Neural cell (in vitro differentiated cells): ENCODE results near the gene DDA1. TPM values are rescaled to one million over a fixed set of nuclear protein-coding genes. Genes with fewer than 3 reads are reported as not detected.
"Not testable (repeated sequence)": the region's sequence is repeated elsewhere in the genome, so short reads cannot be mapped to it uniquely, and the experiment has no call there.

ENCODE experiments used
- H2AFZ ChIP-seq: fragments of 200-600, 300-800 bp; sonication (generic), shearing (Covaris generic); 2 replicates; pipeline ENCODE4 v1.6.0; 2014; ENCODE audit warnings: low read depth, mild to moderate bottlenecking, antibody characterized with exemption, low read length, moderate library complexity
- H3F3A ChIP-seq: fragments of 200-600 bp; shearing (Covaris generic); 2 replicates; pipeline ENCODE4 v1.6.1; 2016; ENCODE audit warnings: mild to moderate bottlenecking, moderate library complexity, mixed read lengths, antibody characterized with exemption, low read length; ENCODE audit not compliant: insufficient read depth, poor library complexity, severe bottlenecking
- H3K27ac ChIP-seq: fragments of 200-600, 300-800 bp; sonication (generic), shearing (Covaris generic); 2 replicates; pipeline ENCODE4 v1.5.1; 2014; ENCODE audit warnings: mild to moderate bottlenecking, low read length, moderate library complexity
- H3K27me3 ChIP-seq: fragments of 300-800, 200-600 bp; sonication (generic), shearing (Covaris generic); 2 replicates; pipeline ENCODE4 v1.6.0; 2014; ENCODE audit warnings: mild to moderate bottlenecking, low read depth, low read length, moderate library complexity; ENCODE audit not compliant: insufficient read depth
- H3K36me3 ChIP-seq: fragments of 300-800, 200-600 bp; sonication (generic), shearing (Covaris generic); 2 replicates; pipeline ENCODE4 v1.5.1; 2014; ENCODE audit warnings: mild to moderate bottlenecking, antibody characterized with exemption, low read length, moderate library complexity; ENCODE audit not compliant: insufficient read depth
- H3K4me2 ChIP-seq: fragments of 300-800, 200-600 bp; sonication (generic), shearing (Covaris generic); 2 replicates; pipeline ENCODE4 v1.6.0; 2014; ENCODE audit warnings: mild to moderate bottlenecking, low read length
- H3K4me3 ChIP-seq: fragments of 300-800, 200-600 bp; sonication (generic), shearing (Covaris generic); 2 replicates; pipeline ENCODE4 v1.5.1; 2014; ENCODE audit warnings: mild to moderate bottlenecking, low read length, moderate library complexity
- H3K79me2 ChIP-seq: fragments of 200-600 bp; shearing (Covaris generic); replicated peaks from 2 replicates; pipeline ENCODE4 v1.6.0; 2014; ENCODE audit warnings: mild to moderate bottlenecking, low read length, moderate library complexity; ENCODE audit not compliant: insufficient read depth
- H3K9ac ChIP-seq: fragments of 300-800, 200-600 bp; sonication (generic), shearing (Covaris generic); 2 replicates; pipeline ENCODE4 v1.6.1; 2016; ENCODE audit warnings: mild to moderate bottlenecking, low read length, mixed read lengths
- H3K9me2 ChIP-seq: fragments of 200-600 bp; shearing (Covaris generic); 2 replicates; pipeline ENCODE4 v1.6.1; 2016; ENCODE audit warnings: mild to moderate bottlenecking, low read length, mixed read lengths; ENCODE audit not compliant: insufficient read depth
- H3K9me3 ChIP-seq: fragments of 200-600, 300-800 bp; sonication (generic), shearing (Covaris generic); 2 replicates; pipeline ENCODE4 v1.6.1; 2016; ENCODE audit warnings: mild to moderate bottlenecking, mixed run types, low read length, moderate library complexity, mixed read lengths
- H4K20me1 ChIP-seq: fragments of 200-600 bp; shearing (Covaris generic); 2 replicates; pipeline ENCODE4 v1.6.1; 2016; ENCODE audit warnings: mild to moderate bottlenecking, mixed run types; ENCODE audit not compliant: insufficient read depth
- CTCF ChIP-seq: fragments of 450-650 bp; IDR thresholded peaks from 2 replicates; pipeline ENCODE4 v1.5.1; 2014; ENCODE audit warnings: antibody characterized with exemption, mild to moderate bottlenecking, moderate library complexity; ENCODE audit not compliant: poor library complexity, severe bottlenecking
- EP300 ChIP-seq: fragments of 450-650 bp; conservative IDR thresholded peaks from 2 replicates; pipeline ENCODE4 v1.6.1; 2014; ENCODE audit warnings: antibody characterized with exemption, mild to moderate bottlenecking, moderate library complexity; ENCODE audit not compliant: poor library complexity, severe bottlenecking
- EZH2 ChIP-seq: fragments of 200-600, 300-800 bp; shearing (Covaris generic), sonication (generic); IDR thresholded peaks from 2 replicates; pipeline ENCODE4 v1.6.1; 2014; ENCODE audit warnings: antibody characterized with exemption, low read length, borderline replicate concordance, mild to moderate bottlenecking; ENCODE audit not compliant: insufficient read depth, poor library complexity, severe bottlenecking
- MXI1 ChIP-seq: fragments of 450-650 bp; conservative IDR thresholded peaks from 2 replicates; pipeline ENCODE4 v1.6.1; 2014; ENCODE audit warnings: antibody characterized with exemption, mild to moderate bottlenecking; ENCODE audit not compliant: poor library complexity, severe bottlenecking
- POLR2AphosphoS5 ChIP-seq: IDR thresholded peaks from 2 replicates; pipeline ENCODE4 v1.6.1; 2012
- RAD21 ChIP-seq: fragments of 450-650 bp; conservative IDR thresholded peaks from 2 replicates; pipeline ENCODE4 v1.6.1; 2014; ENCODE audit warnings: antibody characterized with exemption, mild to moderate bottlenecking, moderate library complexity
- REST ChIP-seq: IDR thresholded peaks from 2 replicates; pipeline ENCODE4 v1.6.1; 2012; ENCODE audit warnings: borderline replicate concordance
- SMC3 ChIP-seq: fragments of 450-650 bp; conservative IDR thresholded peaks from 2 replicates; pipeline ENCODE4 v1.6.1; 2014; ENCODE audit warnings: antibody characterized with exemption, mild to moderate bottlenecking, moderate library complexity; ENCODE audit not compliant: poor library complexity
- TAF1 ChIP-seq: IDR thresholded peaks from 2 replicates; pipeline ENCODE4 v1.6.1; 2012; ENCODE audit warnings: low read depth
- polyA plus RNA-seq: library from polyadenylated mRNA; depleted of rRNA; stranded (reverse); fragments of >200 nt; gene quantifications from 2 replicates; pipeline ENCODE4 v1.2.3, GENCODE V29; 2014

The DDA1 gene
- polyA plus RNA-seq, 1 donor from 2014 or later, result 25.4 TPM

- no peak overlapping the region for H3K4me3 ChIP-seq
- no peaks in the 10 kb centered on the region for H3K9me3 ChIP-seq
- H3K9me2 ChIP-seq, result no peaks in the 10 kb centered on the region
- H3K4me2 ChIP-seq, result no peak overlapping the region
- no peaks in the 10 kb centered on the region for H3K79me2 ChIP-seq
- no peaks in the 10 kb centered on the region for H3K27me3 ChIP-seq
- no peaks in the 10 kb centered on the region for H4K20me1 ChIP-seq
- H3K27ac ChIP-seq, result no peak overlapping the region
- H3K36me3 ChIP-seq, result no peaks in the 10 kb centered on the region
- no peaks in the 10 kb centered on the region for H3F3A ChIP-seq
- TF ChIP-seq SMC3 (no peak), RAD21 (no peak), TAF1 (no peak), MXI1 (no peak), EP300 (no peak), REST (no peak), POLR2AphosphoS5 (no peak), CTCF (no peak), EZH2 (no peak)
- H2AFZ ChIP-seq, result no peak overlapping the region
- H3K9ac ChIP-seq, result no peak overlapping the region
Measured at GRCh38 chr19:17359905-17360800, 50.8 kb downstream of the DDA1 start.

DNA sequence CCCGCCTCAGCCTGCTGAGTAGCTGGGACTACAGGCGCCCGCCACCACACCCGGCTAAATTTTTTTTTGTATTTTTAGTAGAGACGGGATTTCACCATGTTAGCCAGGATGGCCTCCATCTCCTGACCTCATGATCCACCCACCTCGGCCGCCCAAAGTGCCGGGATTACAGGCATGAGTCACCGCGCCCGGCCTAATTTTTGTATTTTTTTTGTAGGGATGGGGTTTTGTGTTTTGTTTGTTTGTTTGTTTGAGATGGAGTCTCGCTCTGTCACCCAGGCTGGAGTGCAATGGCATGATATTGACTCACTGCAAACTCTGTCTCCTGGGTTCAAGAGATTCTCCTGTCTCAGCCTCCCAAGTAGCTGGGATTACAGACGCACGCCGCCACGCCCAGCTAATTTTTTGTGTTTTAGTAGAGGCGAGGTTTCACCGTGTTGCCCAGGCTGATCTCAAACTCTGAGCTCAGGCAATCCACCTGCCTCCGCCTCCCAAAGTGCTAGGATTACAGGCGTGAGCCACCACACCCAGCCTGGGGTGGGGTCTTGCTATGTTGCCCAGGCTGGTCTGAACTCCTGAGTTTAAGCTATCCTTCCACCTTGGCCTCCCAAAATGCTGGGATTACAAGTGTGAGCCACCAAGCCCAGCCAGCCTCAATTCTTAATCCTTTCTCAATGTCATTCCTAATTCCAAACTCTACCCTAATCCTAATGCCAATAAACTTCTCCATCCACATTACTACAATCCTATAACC, 54.7 kb downstream of the DDA1 start:
- not testable (repeated sequence) for H3F3A ChIP-seq, H2AFZ ChIP-seq, H4K20me1 ChIP-seq, H3K27ac ChIP-seq, H3K27me3 ChIP-seq, H3K4me3 ChIP-seq, H3K9me2 ChIP-seq, H3K36me3 ChIP-seq, H3K9me3 ChIP-seq, H3K4me2 ChIP-seq, H3K9ac ChIP-seq, H3K79me2 ChIP-seq
